NK-92 (cell line): Measurements from ENCODE around the gene CIDEB.
"Not testable (repeated sequence)": the region's sequence is repeated elsewhere in the genome, so short reads cannot be mapped to it uniquely, and the experiment has no call there.

Experiments
- DNase-seq: peaks from one replicate; lab custom pipeline; 2025; ENCODE audit not compliant: unreplicated experiment; lab: John Stamatoyannopoulos, UW

The CIDEB gene

GRCh38 chr14:24332268-24332993 lies 24.7 kb upstream of the CIDEB start:
- peak; percentile 35 for DNase-seq

- DNase-seq = no peak
Observed at GRCh38 chr14:24331731-24332267, 24.0 kb upstream of the CIDEB start.

DNA sequence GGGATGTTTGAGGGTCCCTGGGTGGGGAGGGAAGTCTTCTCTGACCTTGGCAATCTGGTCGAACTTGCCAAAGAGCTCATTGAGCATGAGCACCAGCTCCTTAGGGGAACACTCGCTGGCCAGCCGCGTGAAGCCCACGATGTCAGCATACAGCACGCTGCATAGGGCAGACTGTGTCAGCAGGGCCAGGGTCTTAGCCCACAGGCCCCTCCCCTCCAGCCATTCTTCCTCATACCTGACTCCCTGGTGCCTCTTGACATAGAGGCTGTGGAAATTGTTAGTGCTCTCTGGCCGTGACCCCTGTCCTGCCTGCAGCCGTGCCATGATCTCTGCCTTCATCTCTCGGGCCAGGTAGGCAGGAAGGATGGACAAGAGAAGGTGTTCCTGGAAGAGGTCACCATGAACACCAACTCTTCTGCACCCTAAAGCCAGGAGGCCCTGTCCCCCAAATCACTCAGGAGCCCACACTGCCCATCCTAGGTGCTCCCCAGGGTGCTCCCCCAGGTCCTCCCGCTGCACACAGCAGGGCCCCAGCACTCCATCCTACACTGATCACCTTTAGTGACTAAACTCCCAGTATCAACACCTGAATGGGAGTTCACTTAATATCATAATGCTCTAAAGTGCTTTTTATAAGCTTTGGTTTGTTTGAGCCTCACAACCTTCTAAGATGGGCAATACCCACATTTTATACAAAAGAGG lies 23.3 kb upstream of the CIDEB start:
- no peak for DNase-seq

GRCh38 chr14:24329736-24330135 lies 22.0 kb upstream of the CIDEB start:
- DNase-seq = no peak

DNA sequence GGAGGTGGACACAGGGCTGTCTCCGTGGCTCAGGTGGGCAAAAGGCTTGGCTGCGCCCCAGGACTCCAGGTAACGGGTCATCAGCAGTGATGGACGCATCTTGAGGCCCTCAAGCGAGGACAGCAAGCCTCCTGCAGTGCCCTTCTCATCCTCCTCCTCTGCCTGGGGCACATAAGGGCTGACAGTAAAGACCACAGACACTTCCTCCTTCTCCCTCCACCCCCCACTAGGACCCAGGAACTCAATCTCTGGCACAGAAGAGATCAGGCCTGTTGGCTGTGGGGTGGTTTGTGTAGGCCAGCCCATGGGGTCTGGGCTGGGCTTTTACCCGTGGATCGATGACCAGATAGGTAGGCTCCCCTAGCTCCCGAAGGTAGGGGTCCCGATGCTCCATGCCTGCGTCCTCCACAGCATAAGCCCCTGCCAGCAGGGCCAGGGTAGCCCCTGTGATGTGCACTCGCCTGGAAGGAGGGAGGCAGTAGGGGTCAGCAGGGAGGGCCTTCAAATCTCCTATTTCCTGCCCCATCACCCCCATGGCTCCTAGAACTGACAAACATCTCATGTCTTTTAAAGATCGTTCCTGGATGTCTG lies 21.4 kb upstream of the CIDEB start:
- DNase-seq = no peak

- DNase-seq = not testable (repeated sequence)
Observed at GRCh38 chr14:24327914-24328313, 20.1 kb upstream of the CIDEB start.

DNA sequence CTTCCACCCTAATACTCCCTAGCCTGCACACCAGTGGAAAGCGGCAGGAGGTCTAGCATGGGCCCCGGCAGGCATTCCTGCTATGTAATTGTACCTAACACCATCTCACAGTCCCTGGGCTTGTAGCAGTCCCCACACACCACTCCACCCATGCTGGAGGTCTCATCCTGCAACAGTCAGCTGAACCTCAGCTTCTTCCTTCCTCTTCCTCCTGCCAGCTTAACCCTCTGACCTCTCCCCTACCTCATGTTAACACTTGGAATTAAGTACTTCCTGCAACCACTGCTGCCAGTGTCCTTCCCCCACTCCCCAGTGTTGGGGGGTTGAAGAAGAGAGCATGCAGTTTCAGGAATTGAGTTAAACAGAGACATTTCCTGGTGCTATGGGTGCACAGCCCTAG lies 19.5 kb upstream of the CIDEB start:
- no peak for DNase-seq

DNA sequence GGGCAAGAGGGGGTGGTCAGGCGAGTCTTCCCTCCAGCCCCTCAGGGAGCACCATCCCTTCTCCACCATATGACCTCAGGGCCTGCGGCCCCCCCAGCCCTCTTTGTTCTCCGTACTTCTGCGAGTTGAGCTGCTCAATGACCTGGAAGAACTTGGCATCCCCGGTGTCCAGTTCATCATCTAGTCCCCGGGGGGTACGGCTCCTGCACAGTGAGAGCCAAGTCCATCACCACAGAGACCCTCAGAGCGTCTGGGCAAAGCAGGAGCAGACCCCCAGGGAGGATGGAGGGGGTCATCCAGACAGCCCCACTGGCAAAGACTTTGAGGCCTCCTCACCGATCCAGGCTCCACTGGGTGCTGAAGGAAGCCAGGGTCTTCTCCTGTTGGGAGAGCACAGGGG lies 18.2 kb upstream of the CIDEB start:
- no peak for DNase-seq

DNA sequence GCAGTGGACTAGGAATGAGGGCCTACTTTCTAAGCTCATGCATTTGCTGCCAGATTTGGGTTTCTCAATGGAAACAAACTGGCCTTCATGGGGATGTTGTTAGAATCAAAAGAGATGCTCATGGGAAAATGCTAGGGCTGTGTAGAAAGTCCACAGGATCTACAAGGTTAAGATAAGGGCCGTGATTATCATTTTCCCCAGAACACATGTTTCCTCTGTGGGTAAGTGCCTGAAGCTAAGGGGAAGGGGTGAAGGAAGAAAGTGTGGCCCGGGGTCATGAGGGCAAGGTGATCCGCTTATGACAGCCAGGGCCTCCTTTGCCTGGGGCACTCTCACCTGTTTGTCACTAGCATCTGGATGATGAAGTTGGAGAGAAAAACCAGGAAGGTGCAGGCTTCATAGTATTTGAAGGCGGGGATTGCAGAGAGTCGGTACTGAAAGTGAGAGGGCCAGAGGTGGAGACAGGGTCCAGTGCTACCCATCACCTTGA lies 17.3 kb upstream of the CIDEB start:
- no peak for DNase-seq

DNA sequence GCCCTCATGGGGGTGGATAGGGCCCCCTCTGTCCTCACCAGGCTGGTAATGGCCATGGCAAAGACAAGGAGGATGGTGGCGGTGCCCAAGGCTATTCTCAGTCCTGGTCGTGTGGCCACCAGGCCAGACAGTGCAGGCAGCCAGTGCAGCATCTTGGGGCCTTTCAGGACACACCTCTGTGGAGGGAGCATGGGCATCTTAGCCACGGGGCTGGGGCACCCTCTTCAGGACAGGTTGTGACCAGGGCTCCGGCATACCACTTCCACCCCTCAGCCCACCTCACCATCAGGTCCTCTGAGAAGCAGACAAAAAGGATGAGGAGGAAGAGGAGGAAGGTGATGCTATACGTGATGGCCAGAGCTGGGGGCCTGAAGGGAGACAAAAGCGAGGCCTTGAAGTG lies 16.2 kb upstream of the CIDEB start:
- no peak for DNase-seq

- no peak for DNase-seq
Observed at GRCh38 chr14:24323341-24323740, 15.6 kb upstream of the CIDEB start.

GRCh38 chr14:24322672-24323071 lies 14.9 kb upstream of the CIDEB start:
- no peak for DNase-seq

DNA sequence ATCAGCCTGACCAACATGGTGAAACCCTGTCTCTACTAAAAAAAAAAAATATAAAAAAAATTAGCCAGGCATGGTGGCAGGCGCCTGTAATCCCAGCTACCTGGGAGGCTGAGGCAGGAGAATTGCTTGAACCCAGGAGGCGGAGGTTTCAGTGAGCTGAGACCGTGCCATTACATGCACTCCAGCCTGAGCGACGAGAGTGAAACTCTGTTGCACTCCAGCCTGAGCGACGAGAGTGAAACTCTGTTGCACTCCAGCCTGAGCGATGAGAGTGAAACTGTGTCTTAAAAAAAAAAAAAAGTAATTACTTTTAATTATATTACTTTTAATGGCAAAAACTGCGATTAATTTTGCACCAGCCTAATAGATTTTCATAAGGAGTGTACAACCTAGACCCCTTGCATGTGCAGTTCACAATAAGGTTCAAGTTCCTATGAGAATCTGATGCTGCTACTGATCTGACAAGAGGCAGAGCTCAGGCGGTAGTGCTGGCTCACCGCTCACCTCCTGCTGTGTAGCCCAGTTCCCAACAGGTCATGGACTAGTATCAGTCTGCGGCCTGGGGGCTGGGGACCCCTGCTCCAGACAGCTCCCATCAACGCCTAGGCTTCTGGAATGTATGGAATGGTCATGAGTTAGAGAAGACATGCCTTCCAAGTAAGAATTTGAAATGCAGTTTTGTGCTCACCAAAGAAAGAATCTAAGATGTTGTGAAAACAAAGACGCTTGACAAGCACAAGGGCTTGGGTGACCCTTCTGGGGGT lies 13.6 kb upstream of the CIDEB start:
- DNase-seq = no peak

GRCh38 chr14:24317141-24317928 lies 9.6 kb upstream of the CIDEB start:
- no peak for DNase-seq

DNA sequence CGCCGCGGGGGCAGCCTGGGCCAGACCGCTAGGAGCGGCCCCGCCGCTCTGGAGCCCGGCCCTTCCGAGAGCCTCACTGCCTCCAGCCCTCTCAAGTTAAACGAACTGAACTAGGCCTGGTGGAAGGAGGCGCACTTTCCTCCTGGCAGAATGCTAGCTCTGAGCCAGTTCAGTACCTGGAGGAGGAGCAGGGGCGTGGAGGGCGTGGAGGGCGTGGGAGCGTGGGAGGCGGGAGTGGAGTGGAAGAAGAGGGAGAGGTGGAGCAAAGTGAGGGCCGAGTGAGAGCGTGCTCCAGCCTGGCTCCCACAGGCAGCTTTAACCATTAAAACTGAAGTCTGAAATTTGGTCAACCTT lies 8.8 kb upstream of the CIDEB start:
- no peak for DNase-seq

DNA sequence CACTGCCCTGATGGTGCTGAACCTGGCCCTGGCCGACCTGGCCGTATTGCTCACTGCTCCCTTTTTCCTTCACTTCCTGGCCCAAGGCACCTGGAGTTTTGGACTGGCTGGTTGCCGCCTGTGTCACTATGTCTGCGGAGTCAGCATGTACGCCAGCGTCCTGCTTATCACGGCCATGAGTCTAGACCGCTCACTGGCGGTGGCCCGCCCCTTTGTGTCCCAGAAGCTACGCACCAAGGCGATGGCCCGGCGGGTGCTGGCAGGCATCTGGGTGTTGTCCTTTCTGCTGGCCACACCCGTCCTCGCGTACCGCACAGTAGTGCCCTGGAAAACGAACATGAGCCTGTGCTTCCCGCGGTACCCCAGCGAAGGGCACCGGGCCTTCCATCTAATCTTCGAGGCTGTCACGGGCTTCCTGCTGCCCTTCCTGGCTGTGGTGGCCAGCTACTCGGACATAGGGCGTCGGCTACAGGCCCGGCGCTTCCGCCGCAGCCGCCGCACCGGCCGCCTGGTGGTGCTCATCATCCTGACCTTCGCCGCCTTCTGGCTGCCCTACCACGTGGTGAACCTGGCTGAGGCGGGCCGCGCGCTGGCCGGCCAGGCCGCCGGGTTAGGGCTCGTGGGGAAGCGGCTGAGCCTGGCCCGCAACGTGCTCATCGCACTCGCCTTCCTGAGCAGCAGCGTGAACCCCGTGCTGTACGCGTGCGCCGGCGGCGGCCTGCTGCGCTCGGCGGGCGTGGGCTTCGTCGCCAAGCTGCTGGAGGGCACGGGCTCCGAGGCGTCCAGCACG lies 8.2 kb upstream of the CIDEB start:
- DNase-seq = no peak

GRCh38 chr14:24315243-24315806 lies 7.5 kb upstream of the CIDEB start:
- DNase-seq = no peak

GRCh38 chr14:24314377-24315193 lies 6.8 kb upstream of the CIDEB start:
- DNase-seq = no peak

GRCh38 chr14:24313913-24314312 lies 6.1 kb upstream of the CIDEB start:
- no peak for DNase-seq
